ENCODE results near the gene GZMH. TPM values are rescaled to one million over a fixed set of nuclear protein-coding genes. Genes with fewer than 3 reads are reported as not detected.

The GZMH gene
- total and polyA plus RNA-seq, 2 of the 4 experiments (the other 2 are of a cell fraction): not detected

GRCh38 chr14:24597403-24597802 lies 12.1 kb downstream of the GZMH start:
- in situ Hi-C loops (cut with MboI; ENCODE audit: low sequenced_read_pairs): no loop called here
- H3K4ac ChIP-seq (ENCODE audit: low read depth, low read length): no peak overlapping the region
- H4K8ac ChIP-seq (ENCODE audit: low read depth in 2 of 2, low read length in 2 of 2): no peak overlapping the region
- H2AK9ac ChIP-seq (replicated peaks; ENCODE audit: low read depth, low read length, poor library complexity): no peak overlapping the region
- H3K27ac ChIP-seq (ENCODE audit: insufficient read depth, low read length): no peak overlapping the region
- H3K36me3 ChIP-seq (ENCODE audit: control insufficient read depth, insufficient read depth, low read length): no peaks in the 10 kb centered on the region
- H2BK15ac ChIP-seq (ENCODE audit: low read depth, low read length): no peak overlapping the region
- no peak overlapping the region for H3K9ac ChIP-seq (ENCODE audit: low read depth, low read length)
- H3K56ac ChIP-seq (ENCODE audit: extremely low read depth, insufficient read depth, low read length): no peak overlapping the region
- no peak for DNase-seq
- dilution Hi-C loops (cut with HindIII; ENCODE audit: low sequenced_read_pairs, unreplicated experiment): no loop called here
- H3K4me1 ChIP-seq (ENCODE audit: control insufficient read depth, insufficient read depth, low read length): no peaks in the 10 kb centered on the region
- H3K4me3 ChIP-seq (ENCODE audit: insufficient read depth, low read depth, low read length): no peak overlapping the region
- BruUV-seq (replicated peaks): no TSS peak
- no peaks in the 10 kb centered on the region for H4K20me1 ChIP-seq (ENCODE audit: insufficient read depth, low read length)
- H3K4me2 ChIP-seq (ENCODE audit: low read depth, low read length): no peak overlapping the region
- H3K9me1 ChIP-seq (ENCODE audit: insufficient read depth, low read length): no peaks in the 10 kb centered on the region
- H2AFZ ChIP-seq (replicated peaks; ENCODE audit: low read length, poor library complexity): no peak overlapping the region
- no peak overlapping the region for H2BK120ac ChIP-seq (ENCODE audit: low read depth, low read length)
- no peaks in the 10 kb centered on the region for H3K27me3 ChIP-seq (ENCODE audit: control insufficient read depth, insufficient read depth, low read length)
- TF ChIP-seq RFX5 (IDR thresholded peaks at IDR 0.05; ENCODE audit: low read depth, low read length) (no peak), CHD1 (IDR thresholded peaks at IDR 0.05; ENCODE audit: low read depth, low read length) (no peak), NFE2L2 (IDR thresholded peaks at IDR 0.05; ENCODE audit: low read depth, low read length) (no peak)
- no peak overlapping the region for H2BK20ac ChIP-seq (ENCODE audit: low read depth, low read length)
- no peaks in the 10 kb centered on the region for H3K79me1 ChIP-seq (ENCODE audit: low read depth in 1 of 2, low read length in 2 of 2)
- no peak overlapping the region for H2BK5ac ChIP-seq (ENCODE audit: low read depth, low read length, poor library complexity, severe bottlenecking)
- POLR2A ChIA-PET (ENCODE audit: unreplicated experiment): no interaction called here
- H4K5ac ChIP-seq (ENCODE audit: low read depth, low read length): no peak overlapping the region
- CTCF ChIA-PET: no interaction called here
- no peak overlapping the region for H3K18ac ChIP-seq (ENCODE audit: low read depth, low read length)
- intact Hi-C loops (cut with micrococcal nuclease): no loop called here
- H3K14ac ChIP-seq (replicated peaks; ENCODE audit: low read depth, low read length): no peak overlapping the region
- no peak overlapping the region for H4K91ac ChIP-seq (ENCODE audit: insufficient read depth, low read depth, low read length)
- H2AK5ac ChIP-seq (ENCODE audit: low read depth, low read length): no peak overlapping the region
- no peak for ATAC-seq (ENCODE audit: low read depth)
- no peak overlapping the region for H3K23ac ChIP-seq (ENCODE audit: low read depth, low read length)
- H3K9me3 ChIP-seq (ENCODE audit: control insufficient read depth, insufficient read depth, low read length): no peaks in the 10 kb centered on the region

All from IMR-90 (cell line).